ENCODE data around the gene GARS1.

The GARS1 gene

DNA sequence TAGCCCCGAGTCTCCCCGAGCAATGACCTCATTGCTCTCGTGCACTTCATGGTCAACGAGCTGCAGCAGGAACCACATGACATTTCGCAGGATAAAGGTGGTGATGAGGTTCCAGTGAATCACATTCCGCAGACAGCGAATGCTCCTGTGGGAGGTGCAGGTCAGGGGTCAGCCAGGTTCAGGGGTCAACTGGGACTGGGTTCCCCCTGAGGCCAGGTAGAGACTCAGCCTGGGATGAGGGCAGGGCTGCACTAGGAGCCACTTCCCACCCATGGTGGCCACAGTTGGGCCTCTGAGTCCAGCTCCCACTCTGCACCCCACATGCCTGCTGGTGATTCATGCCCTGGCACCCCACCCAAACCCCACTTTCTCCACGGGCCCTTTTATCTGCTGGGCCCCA lies 70.4 kb downstream of the GARS1 start:
- no peak overlapping the region for H3K27ac Mint-ChIP-seq
- H3K9me3 Mint-ChIP-seq: no peaks in the 10 kb centered on the region
- H3K4me1 Mint-ChIP-seq: no peaks in the 10 kb centered on the region
- H3K27me3 Mint-ChIP-seq (ENCODE audit: low read depth): peaks cover 7% of the 10 kb centered on the region
- no peaks in the 10 kb centered on the region for H3K36me3 Mint-ChIP-seq (ENCODE audit: low read depth)
- no peak overlapping the region for H3K4me3 Mint-ChIP-seq
- TF ChIP-seq CTCF (IDR thresholded peaks at IDR 0.05; ENCODE audit: unreplicated experiment in 3 of 3): no peak

DNA sequence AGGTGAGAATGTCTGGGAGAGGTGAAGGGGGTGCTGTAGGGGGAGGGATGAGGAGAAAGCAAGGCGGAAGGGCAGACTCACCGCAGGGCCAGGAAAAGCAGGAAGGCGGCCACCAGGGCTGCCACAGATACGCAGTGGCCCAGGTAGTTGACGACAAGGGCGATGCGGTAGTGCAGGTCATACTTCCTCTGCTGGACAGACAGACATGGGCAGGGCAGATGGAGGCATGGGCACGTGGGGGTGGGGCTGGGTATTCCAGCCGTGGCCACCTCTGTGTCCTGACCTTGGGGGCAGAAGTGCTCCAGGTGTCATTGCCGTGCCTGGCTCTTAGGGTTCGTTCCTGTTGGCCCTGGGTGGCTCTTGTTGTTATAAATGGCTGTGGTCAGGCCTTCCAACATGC lies 70.8 kb downstream of the GARS1 start:
- Mint-ChIP-seq H3K27ac (no peak overlapping the region), H3K9me3 (no peaks in the 10 kb centered on the region), H3K4me1 (no peaks in the 10 kb centered on the region), H3K4me3 (no peak overlapping the region), H3K36me3 (ENCODE audit: low read depth) (no peaks in the 10 kb centered on the region), H3K27me3 (ENCODE audit: low read depth) (peaks cover 7% of the 10 kb centered on the region)
- TF ChIP-seq CTCF (IDR thresholded peaks at IDR 0.05; ENCODE audit: unreplicated experiment in 3 of 3): no peak

DNA sequence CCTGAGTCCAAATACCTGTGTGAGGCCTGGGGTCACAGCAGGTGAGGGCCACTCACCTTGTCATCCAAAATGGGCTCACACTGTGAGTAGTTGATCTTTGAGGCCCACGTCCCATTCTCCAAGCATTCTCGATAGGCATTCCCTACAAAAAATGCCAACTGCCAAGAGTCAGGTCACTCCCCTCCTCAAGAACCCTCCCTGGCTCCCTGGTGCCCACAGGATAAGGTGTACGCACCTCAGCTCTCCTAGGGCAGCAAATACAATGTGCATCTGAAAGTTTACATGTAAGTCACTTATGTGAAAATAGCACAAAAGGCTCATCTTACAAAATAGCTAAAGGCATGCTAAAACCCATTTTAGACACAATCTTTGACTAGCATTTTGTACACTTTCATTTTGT lies 72.5 kb downstream of the GARS1 start:
- H3K4me3 Mint-ChIP-seq: no peak overlapping the region
- no peaks in the 10 kb centered on the region for H3K9me3 Mint-ChIP-seq
- TF ChIP-seq CTCF (IDR thresholded peaks at IDR 0.05; ENCODE audit: unreplicated experiment in 3 of 3): no peak
- H3K36me3 Mint-ChIP-seq (ENCODE audit: low read depth): no peaks in the 10 kb centered on the region
- H3K27ac Mint-ChIP-seq: no peak overlapping the region
- no peaks in the 10 kb centered on the region for H3K4me1 Mint-ChIP-seq
- H3K27me3 Mint-ChIP-seq (ENCODE audit: low read depth): peaks cover 14% of the 10 kb centered on the region

- Mint-ChIP-seq H3K27me3 (ENCODE audit: low read depth) (peaks cover 14% of the 10 kb centered on the region), H3K27ac (no peak overlapping the region), H3K9me3 (no peaks in the 10 kb centered on the region), H3K4me1 (no peaks in the 10 kb centered on the region), H3K4me3 (no peak overlapping the region), H3K36me3 (ENCODE audit: low read depth) (no peaks in the 10 kb centered on the region)
- no peak for TF ChIP-seq CTCF (IDR thresholded peaks at IDR 0.05; ENCODE audit: unreplicated experiment in 3 of 3)
Measured at GRCh38 chr7:30668102-30668501, 73.4 kb downstream of the GARS1 start.

DNA sequence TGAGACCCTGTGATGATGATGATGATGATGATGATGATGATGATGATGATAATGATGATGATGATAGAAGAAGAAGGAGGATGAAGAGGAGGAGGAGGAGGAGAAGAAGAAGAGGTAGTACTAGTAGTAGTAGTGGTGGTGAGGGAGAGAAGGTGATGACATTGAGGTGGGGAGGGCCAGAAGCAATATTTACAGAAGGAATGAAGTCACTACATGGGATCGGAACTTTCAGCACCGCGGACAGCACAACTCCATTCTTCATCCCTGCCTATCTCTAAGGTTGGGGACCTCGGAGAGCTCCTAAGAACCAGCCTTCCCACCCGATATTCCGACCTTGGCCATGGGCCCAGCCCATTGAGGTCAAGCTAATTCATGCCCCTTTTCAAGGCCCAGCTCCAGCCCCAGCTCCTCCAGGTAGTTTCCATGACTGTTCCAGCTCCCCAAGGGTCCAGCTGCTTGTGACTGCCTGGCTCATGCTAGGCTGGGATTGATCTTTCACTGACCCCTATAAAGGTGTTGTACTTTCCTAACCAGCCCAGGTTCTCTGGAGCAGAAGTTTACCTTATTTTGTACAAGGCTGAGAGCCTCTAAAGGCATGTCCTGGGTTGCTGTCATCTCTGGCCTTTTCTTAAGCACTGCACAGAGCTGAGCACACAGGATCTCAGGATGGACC lies 77.3 kb downstream of the GARS1 start:
- no peak overlapping the region for H3K4me3 Mint-ChIP-seq
- peaks cover 35% of the 10 kb centered on the region for H3K27me3 Mint-ChIP-seq (ENCODE audit: low read depth)
- H3K36me3 Mint-ChIP-seq (ENCODE audit: low read depth): no peaks in the 10 kb centered on the region
- H3K4me1 Mint-ChIP-seq: no peaks in the 10 kb centered on the region
- no peaks in the 10 kb centered on the region for H3K9me3 Mint-ChIP-seq
- no peak overlapping the region for H3K27ac Mint-ChIP-seq
- no peak for TF ChIP-seq CTCF (IDR thresholded peaks at IDR 0.05; ENCODE audit: unreplicated experiment in 3 of 3)

- H3K9me3 Mint-ChIP-seq: no peaks in the 10 kb centered on the region
- H3K27me3 Mint-ChIP-seq (ENCODE audit: low read depth): peaks cover 55% of the 10 kb centered on the region
- H3K4me1 Mint-ChIP-seq: no peaks in the 10 kb centered on the region
- H3K36me3 Mint-ChIP-seq (ENCODE audit: low read depth): no peaks in the 10 kb centered on the region
- H3K27ac Mint-ChIP-seq: no peak overlapping the region
- no peak for TF ChIP-seq CTCF (IDR thresholded peaks at IDR 0.05; ENCODE audit: unreplicated experiment in 3 of 3)
- H3K4me3 Mint-ChIP-seq: no peak overlapping the region
Measured at GRCh38 chr7:30674420-30674819, 79.7 kb downstream of the GARS1 start.

All from nephron (organoid).